Heart left ventricle (tissue), 16 donors: ENCODE data around the gene ARAP3. TPM values are rescaled to one million over a fixed set of nuclear protein-coding genes. Genes with fewer than 3 reads are reported as not detected.
A peak's percentile ranks its signal among the peaks of the same experiment; 100 is the strongest.

Experiments used
- ATAC-seq, 4 donors: fragments of 200-7000 bp; cut with Tn5 transposase; one replicate each; pipeline ENCODE4 v1.9.1; 2020 to 2022; ENCODE audit warnings: moderate library complexity in 4 of 4, mild to moderate bottlenecking in 3 of 4, moderate number of reproducible peaks in 1 of 4
- DNase-seq, 5 donors: peaks; one replicate each; pipeline ENCODE4 v3.0.0-alpha.2; 2020
- H3K27ac ChIP-seq, 12 donors: fragments of 200-600 bp; sonication (generic) in 4 of 12; one replicate each; pipeline versions ENCODE4 v1.5.0 to v1.8.0; 2016 to 2022; ENCODE audit warnings: mild to moderate bottlenecking in 2 of 12
- H3K27me3 ChIP-seq, 9 donors: fragments of 200-600 bp; sonication (generic) in 2 of 9; one replicate each; pipeline versions ENCODE4 v1.5.1 to v1.8.0; 2016 to 2022; ENCODE audit warnings: mild to moderate bottlenecking in 3 of 9
- H3K36me3 ChIP-seq, 9 donors: fragments of 200-600 bp; sonication (generic) in 2 of 9; one replicate each; pipeline versions ENCODE4 v1.5.0 to v1.8.0; 2018 to 2022; ENCODE audit warnings: mild to moderate bottlenecking in 2 of 9
- H3K4me1 ChIP-seq, 12 donors: fragments of 200-600 bp; sonication (generic) in 4 of 12; one replicate each; pipeline versions ENCODE4 v1.5.0 to v1.8.0; 2016 to 2022; ENCODE audit warnings: mild to moderate bottlenecking in 3 of 12
- H3K4me3 ChIP-seq, 12 donors: fragments of 200-600 bp; sonication (generic) in 4 of 12; one replicate each; pipeline versions ENCODE4 v1.5.0 to v1.8.0; 2017 to 2022; ENCODE audit warnings: mild to moderate bottlenecking in 9 of 12, moderate library complexity in 4 of 12
- H3K9me3 ChIP-seq, 12 donors: fragments of 200-600 bp; sonication (generic) in 4 of 12; one replicate each; pipeline versions ENCODE4 v1.5.0 to v1.8.0; 2016 to 2022; ENCODE audit warnings: mild to moderate bottlenecking in 1 of 12
- CTCF ChIP-seq, 12 donors: fragments of 200-600 bp; sonication (generic) in 4 of 12; IDR thresholded peaks; one replicate each; pipeline versions ENCODE4 v1.5.0 to v1.8.0; 2018 to 2022; ENCODE audit warnings: antibody characterized with exemption in 12 of 12, mild to moderate bottlenecking in 5 of 12
- POLR2A ChIP-seq, 2 donors: fragments of 450-650 bp; IDR thresholded peaks; one replicate each; pipeline ENCODE4 v1.6.1; 2017; ENCODE audit warnings: antibody characterized with exemption in 2 of 2, mild to moderate bottlenecking in 2 of 2, moderate library complexity in 2 of 2
- WGBS, 4 donors: extraction: QIAGEN DNeasy Blood & Tissue Kit in 2 of 4; methylation state at CpG; one replicate each; pipeline versions ENCODE4 v1.1.5 to v1.1.7; 2013 to 2018; 5-methylcytosine and 5-hydroxymethylcytosine counted together
- intact Hi-C, 10 donors: fragments of 100-400 bp; cut with DNase I; formaldehyde crosslinking; loops; one replicate each; pipeline versions ENCODE4 v1.11.1 to v1.14.2; 2022
- polyA plus RNA-seq, 2 donors: library from polyadenylated mRNA; stranded (reverse); fragments of 200-250 nt; gene quantifications; one replicate each; pipeline ENCODE4 v1.2.3, GENCODE V29; 2013
- total RNA-seq, 9 donors: library from RNA; depleted of rRNA in 2 of 9; stranded (reverse); fragments of >200 nt in 2 of 9; fragmentation: NEBNext Ultra II Directional in 3 of 9; extraction: Animal tissue kit (Norgen Biotek cat#: 25700) in 3 of 9; gene quantifications; one replicate each; pipeline versions ENCODE4 v1.1.0 to v1.2.4, GENCODE V29; 2016 to 2023
- donor health status: ischemic (EF 13 %, LVEDD 7.1; RV severe dilation, severe dysfunction).
- donor health status: healthy with polysubstance abuse.
- donor health status: DM: no; HTN: yes; CAD: no.
- donor health status: DM: no; HTN: no; CAD: no.
- donor health status: ischemic (EF 25% LVEDD 6.9; RV normal size, moderate dysfunction).
- donor health status: ischemic (EF 25% LVEDD 5.7; RV mildly dilated, moderate dysfunction).
- donor health status: healthy.
- donor health status: DM: yes; HTN: yes; CAD: no.
- donor health status: ischemic (EF 35%, LVEDD 5.7; RV mildly dilated, moderate dysfunction).
- donor health status: nonischemic (EF 11% LVEDD 7.7; RV severe dilation, severe dysfunction).
- donor health status: DM: yes; HTN: yes; CAD: no.
- donor health status: PGD.
- donor health status: ischemic (EF 29% LVEDD 5.4; RV normal size, mild dysfunction).
- donor health status: nonischemic (EF 23%, LVEDD 6.1; RV moderate dilation, normal function).

Gene ARAP3
- total and polyA plus RNA-seq, 11 donors = 8.9 to 20.5 (median 13.8) TPM

- Histone ChIP-seq H3K4me1 (peaks cover 0 to 9% (median 0%) of the 10 kb centered on the region in 12 donors), H3K27ac (no peak overlapping the region), H3K36me3 (peaks cover 0 to 79% (median 44%) of the 10 kb centered on the region in 9 donors), H3K9me3 (no peaks in the 10 kb centered on the region), H3K27me3 (no peaks in the 10 kb centered on the region), H3K4me3 (no peak overlapping the region)
- DNase-seq (no peak), ATAC-seq (no peak)
- TF ChIP-seq POLR2A (IDR thresholded peaks at IDR 0.05) = no peak
- TF ChIP-seq CTCF (IDR thresholded peaks at IDR 0.05) = no peak
- intact Hi-C loops = no loop called here
- WGBS, 4 donors = 88 to 89% (median 88%) methylated on average over 18 of the region's 18 CpGs
Observed at GRCh38 chr5:141665995-141666940, 15.8 kb downstream of the ARAP3 start.

- peaks cover 0 to 9% (median 0%) of the 10 kb centered on the region in 12 donors for H3K4me1 ChIP-seq
- H3K36me3 ChIP-seq = peaks cover 0 to 76% (median 35%) of the 10 kb centered on the region in 9 donors
- no peak overlapping the region for H3K4me3 ChIP-seq
- intact Hi-C loops = no loop called here
- DNase-seq (peak; percentile 70 to 84 (median 78)), ATAC-seq (peak; percentile 54 to 84 (median 78))
- 35 to 46% (median 40%) methylated on average over 10 to 13 of the region's 13 CpGs for WGBS, 4 donors
- no peak overlapping the region for H3K27ac ChIP-seq
- TF ChIP-seq POLR2A (IDR thresholded peaks at IDR 0.05) (no peak), CTCF (IDR thresholded peaks at IDR 0.05) (peak; percentile 80 to 92 (median 89))
- H3K9me3 ChIP-seq = no peaks in the 10 kb centered on the region
- H3K27me3 ChIP-seq = no peaks in the 10 kb centered on the region
Observed at GRCh38 chr5:141664733-141665461, 17.1 kb downstream of the ARAP3 start.

- ATAC-seq = no peak
- 71 to 80% (median 76%) methylated on average over 8 of the region's 8 CpGs for WGBS, 4 donors
Observed at GRCh38 chr5:141663506-141663905, 18.5 kb downstream of the ARAP3 start.

More at GRCh38 chr5:141663506-141663905, 18.5 kb downstream of the ARAP3 start:
- no peak overlapping the region for H3K27ac ChIP-seq
- intact Hi-C loops = no loop called here
- H3K4me1 ChIP-seq = peaks cover 0 to 9% (median 0%) of the 10 kb centered on the region in 12 donors
- TF ChIP-seq POLR2A (IDR thresholded peaks at IDR 0.05) = no peak
- TF ChIP-seq CTCF (IDR thresholded peaks at IDR 0.05) = no peak
- no peak for DNase-seq
- peaks cover 0 to 76% (median 43%) of the 10 kb centered on the region in 9 donors for H3K36me3 ChIP-seq
- H3K4me3 ChIP-seq = no peak overlapping the region
- H3K9me3 ChIP-seq = no peaks in the 10 kb centered on the region
- H3K27me3 ChIP-seq = no peaks in the 10 kb centered on the region
